Esophagus squamous epithelium (tissue), 4 donors: Measurements from ENCODE around the gene MICB.

Experiments
- POLR2A ChIP-seq, 4 donors: fragments of 450-650 bp; IDR thresholded peaks; one replicate each; pipeline ENCODE4 v1.6.1; 2017; ENCODE audit warnings: antibody characterized with exemption in 4 of 4, mild to moderate bottlenecking in 4 of 4, moderate library complexity in 3 of 4
- TF ChIP-seq, protein P1 (sequence below), 6 experiments: fragments of 450-650 bp in 4 of 6; fragments of 200-600 bp in 2 of 6; sonication (generic) in 2 of 6; IDR thresholded peaks; one replicate each; pipeline ENCODE4 v1.5.1; 2016 to 2019; ENCODE audit warnings: antibody characterized with exemption in 6 of 6, mild to moderate bottlenecking in 4 of 6, moderate library complexity in 4 of 6

DNA sequence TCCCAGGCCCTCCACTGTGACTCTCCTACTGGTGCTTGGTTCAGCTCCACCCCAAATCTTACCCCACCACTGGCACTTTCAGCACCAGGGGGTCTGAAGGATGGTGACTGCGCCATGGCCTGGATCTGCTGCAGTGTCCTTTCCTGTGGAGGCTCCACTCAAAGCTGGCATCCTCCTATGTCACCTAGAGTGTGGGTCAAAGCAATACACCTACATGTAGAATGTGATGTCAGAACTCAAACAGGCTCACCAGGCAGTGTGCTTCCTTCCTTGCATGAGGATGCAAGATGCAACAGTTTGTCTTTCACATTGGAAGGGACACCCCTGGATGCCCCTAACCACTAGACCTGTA lies 32.8 kb upstream of the MICB start:
- TF ChIP-seq, protein P1, sequence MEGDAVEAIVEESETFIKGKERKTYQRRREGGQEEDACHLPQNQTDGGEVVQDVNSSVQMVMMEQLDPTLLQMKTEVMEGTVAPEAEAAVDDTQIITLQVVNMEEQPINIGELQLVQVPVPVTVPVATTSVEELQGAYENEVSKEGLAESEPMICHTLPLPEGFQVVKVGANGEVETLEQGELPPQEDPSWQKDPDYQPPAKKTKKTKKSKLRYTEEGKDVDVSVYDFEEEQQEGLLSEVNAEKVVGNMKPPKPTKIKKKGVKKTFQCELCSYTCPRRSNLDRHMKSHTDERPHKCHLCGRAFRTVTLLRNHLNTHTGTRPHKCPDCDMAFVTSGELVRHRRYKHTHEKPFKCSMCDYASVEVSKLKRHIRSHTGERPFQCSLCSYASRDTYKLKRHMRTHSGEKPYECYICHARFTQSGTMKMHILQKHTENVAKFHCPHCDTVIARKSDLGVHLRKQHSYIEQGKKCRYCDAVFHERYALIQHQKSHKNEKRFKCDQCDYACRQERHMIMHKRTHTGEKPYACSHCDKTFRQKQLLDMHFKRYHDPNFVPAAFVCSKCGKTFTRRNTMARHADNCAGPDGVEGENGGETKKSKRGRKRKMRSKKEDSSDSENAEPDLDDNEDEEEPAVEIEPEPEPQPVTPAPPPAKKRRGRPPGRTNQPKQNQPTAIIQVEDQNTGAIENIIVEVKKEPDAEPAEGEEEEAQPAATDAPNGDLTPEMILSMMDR (IDR thresholded peaks at IDR 0.05): no peak
- TF ChIP-seq POLR2A (IDR thresholded peaks at IDR 0.05): no peak
